PFSK-1 (cell line): ENCODE results near the gene PAIP2B.

ENCODE experiments used
- FOXP2 ChIP-seq: optimal IDR thresholded peaks from 2 replicates; pipeline ENCODE3; 2011; ENCODE audit warnings: borderline replicate concordance, control low read depth, inconsistent platforms; ENCODE audit not compliant: insufficient read depth; ENCODE audit errors: extremely low read length, extremely low read depth
- POLR2AphosphoS5 ChIP-seq: IDR thresholded peaks from 2 replicates; pipeline ENCODE4 v1.6.1; 2012; ENCODE audit warnings: low read depth, mild to moderate bottlenecking, control low read depth, low read length, moderate library complexity
- REST ChIP-seq, 2 experiments: IDR thresholded peaks; 2 replicates each; pipeline versions ENCODE4 v1.6.1 to v1.8.0; 2011 to 2012; ENCODE audit warnings: low read depth in 2 of 2, low read length in 2 of 2, control low read depth in 1 of 2, inconsistent platforms in 1 of 2, mild to moderate bottlenecking in 1 of 2, moderate library complexity in 1 of 2; ENCODE audit not compliant: insufficient read depth in 1 of 2
- SIN3A ChIP-seq: IDR thresholded peaks from 2 replicates; pipeline ENCODE4 v1.6.1; 2012; ENCODE audit warnings: mild to moderate bottlenecking, low read length, moderate library complexity, borderline replicate concordance; ENCODE audit not compliant: insufficient read depth
- TAF1 ChIP-seq: IDR thresholded peaks from 2 replicates; pipeline ENCODE4 v1.6.1; 2012; ENCODE audit warnings: low read length, control low read depth, borderline replicate concordance; ENCODE audit not compliant: insufficient read depth

The PAIP2B gene

GRCh38 chr2:71235930-71236587 lies 9.2 kb upstream of the PAIP2B start:
- TF ChIP-seq FOXP2: no peak
- TF ChIP-seq POLR2AphosphoS5: no peak
- TF ChIP-seq REST (IDR thresholded peaks at IDR 0.05; ENCODE audit: insufficient read depth in 1 of 2, low read depth in 2 of 2, low read length in 2 of 2): no peak
- TF ChIP-seq SIN3A: no peak
- no peak for TF ChIP-seq TAF1

GRCh38 chr2:71226096-71226964 lies 573 bp downstream of the PAIP2B start:
- TF ChIP-seq REST (IDR thresholded peaks at IDR 0.05; ENCODE audit: insufficient read depth in 1 of 2, low read depth in 2 of 2, low read length in 2 of 2): no peak
- no peak for TF ChIP-seq FOXP2

GRCh38 chr2:71224935-71225334 lies 2.0 kb downstream of the PAIP2B start:
- TF ChIP-seq SIN3A: no peak
- no peak for TF ChIP-seq POLR2AphosphoS5
- no peak for TF ChIP-seq FOXP2
- TF ChIP-seq REST (IDR thresholded peaks at IDR 0.05; ENCODE audit: insufficient read depth in 1 of 2, low read depth in 2 of 2, low read length in 2 of 2): no peak
- no peak for TF ChIP-seq TAF1

GRCh38 chr2:71224457-71224856 lies 2.4 kb downstream of the PAIP2B start:
- no peak for TF ChIP-seq FOXP2
- no peak for TF ChIP-seq POLR2AphosphoS5
- TF ChIP-seq SIN3A: no peak
- TF ChIP-seq REST (IDR thresholded peaks at IDR 0.05; ENCODE audit: insufficient read depth in 1 of 2, low read depth in 2 of 2, low read length in 2 of 2): no peak
- no peak for TF ChIP-seq TAF1

- no peak for TF ChIP-seq POLR2AphosphoS5
- TF ChIP-seq TAF1: no peak
- no peak for TF ChIP-seq SIN3A
- TF ChIP-seq REST (IDR thresholded peaks at IDR 0.05; ENCODE audit: insufficient read depth in 1 of 2, low read depth in 2 of 2, low read length in 2 of 2): no peak
- no peak for TF ChIP-seq FOXP2
These were observed 3.1 kb downstream of the PAIP2B start for GRCh38 chr2:71223767-71224333.
